Activated CD4-positive, CD25-positive, alpha-beta regulatory T cell treated with anti-CD3 and anti-CD28 coated beads, Interleukin-2, amount 50 U/mL, for 24 hours (primary cell): ENCODE results near the gene WNT10A.
"Not testable (repeated sequence)": the region's sequence is repeated elsewhere in the genome, so short reads cannot be mapped to it uniquely, and the experiment has no call there.

Source experiments
- ATAC-seq, 2 donors: fragments of 150-1000 bp; cut with Tn5 transposase; one replicate each; pipeline ENCODE4 v1.10.0; 2021; ENCODE audit warnings: mild to moderate bottlenecking in 1 of 2, moderate library complexity in 1 of 2

Gene WNT10A

DNA sequence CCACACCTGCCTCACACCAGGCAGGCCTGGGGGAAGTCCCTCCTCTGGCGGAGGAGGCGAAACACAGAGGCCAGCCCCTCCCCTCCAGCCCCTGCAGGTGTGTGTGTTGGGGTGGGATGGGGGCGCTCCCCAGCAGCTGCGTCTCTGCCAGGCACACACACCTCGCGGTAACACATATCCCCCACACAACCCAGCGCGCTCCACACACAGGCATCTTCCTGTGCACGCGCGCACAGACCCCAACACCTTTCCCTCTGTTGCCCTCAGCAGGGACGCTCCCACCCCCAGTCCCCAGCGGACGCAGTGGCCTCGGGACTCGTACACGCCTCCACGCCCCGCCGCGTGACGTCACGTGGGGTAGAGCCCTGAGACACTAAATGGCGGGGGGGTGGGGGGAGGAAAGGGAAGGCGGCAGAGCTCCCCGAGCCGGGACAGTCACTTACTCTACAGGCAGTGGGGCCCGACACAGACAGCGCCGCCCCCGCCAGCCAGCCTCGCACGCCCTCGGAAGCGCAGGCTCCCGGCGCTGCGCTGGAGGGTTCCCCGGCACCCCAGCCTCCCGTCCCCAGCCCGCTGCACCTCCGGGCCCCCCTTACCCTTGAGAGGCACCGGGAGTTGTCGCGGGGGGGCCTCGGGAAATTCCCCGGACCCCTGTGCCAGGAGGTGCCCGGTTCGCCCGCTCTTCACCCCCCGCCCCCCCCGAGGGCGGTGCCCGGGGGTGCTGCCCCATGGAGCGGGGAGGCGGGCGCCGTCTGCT is at the start of gene WNT10A:
Gene WNT10A, plus strand, starts transcription at position 751 of the 757 bp plus-strand sequence. CDS start 144 bp downstream, outside the sequence.
- peak; percentile 78 for ATAC-seq

DNA sequence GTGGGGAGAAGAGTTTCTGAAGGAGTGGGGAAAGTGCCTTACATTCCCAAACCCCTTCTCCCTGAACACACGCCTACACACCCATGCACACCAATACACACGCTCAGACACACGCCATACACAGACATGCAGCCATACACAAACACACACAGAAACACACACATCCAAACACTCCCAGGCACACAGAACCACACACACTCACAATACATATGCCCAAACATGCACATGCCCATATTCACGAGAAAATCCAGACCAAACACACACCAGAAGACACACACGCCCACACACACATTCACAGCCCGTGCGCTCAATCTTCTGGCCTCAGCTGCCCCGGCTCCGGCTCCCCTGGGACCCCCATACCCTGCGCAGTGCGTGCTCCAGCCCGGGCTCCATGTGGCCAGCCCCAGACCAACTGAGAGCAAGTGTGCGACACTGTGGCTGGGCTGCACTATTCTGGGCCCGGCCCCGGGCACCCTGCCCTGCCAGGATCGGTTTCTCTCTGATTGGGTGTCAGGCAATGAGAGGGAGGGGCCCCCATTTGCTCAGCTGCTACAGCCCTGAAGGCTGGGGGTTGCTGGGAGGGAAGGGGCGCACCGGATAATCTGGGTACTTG is 49.2 kb upstream of the WNT10A start, which contains the start of gene PRKAG3:
Gene PRKAG3, minus strand, starts transcription at position 426 of the 613 bp plus-strand sequence.
- ATAC-seq, result no peak

- no peak for ATAC-seq
These were observed 48.6 kb upstream of the WNT10A start for GRCh38 chr2:218832081-218832480.

GRCh38 chr2:218832520-218832919 is 48.1 kb upstream of the WNT10A start:
- no peak for ATAC-seq

GRCh38 chr2:218833023-218833609 is 47.5 kb upstream of the WNT10A start:
- no peak for ATAC-seq

GRCh38 chr2:218834685-218835084 is 46.0 kb upstream of the WNT10A start:
- no peak for ATAC-seq

- ATAC-seq, result no peak
These were observed 43.2 kb upstream of the WNT10A start for GRCh38 chr2:218837495-218837894.

DNA sequence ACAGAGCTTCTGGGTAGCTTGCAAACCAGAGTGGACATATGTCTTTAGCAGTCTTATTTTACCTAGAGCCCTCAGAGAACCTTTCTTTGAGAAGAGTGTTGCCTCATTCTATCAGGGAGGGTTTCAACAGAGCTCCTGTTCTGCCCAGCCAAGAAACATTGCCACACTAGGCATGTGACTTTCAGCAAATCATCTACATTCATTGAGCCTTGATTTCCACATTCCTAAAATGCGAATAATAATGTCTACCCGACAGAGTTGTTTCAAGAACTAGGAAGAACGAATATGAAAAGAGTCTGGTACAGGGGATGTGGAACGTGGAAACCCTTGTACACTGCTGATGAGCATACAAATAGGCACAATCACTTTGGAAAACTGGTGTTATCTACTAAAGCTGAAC is 41.2 kb upstream of the WNT10A start:
- no peak for ATAC-seq

GRCh38 chr2:218839888-218840287 is 40.8 kb upstream of the WNT10A start:
- ATAC-seq, result no peak

DNA sequence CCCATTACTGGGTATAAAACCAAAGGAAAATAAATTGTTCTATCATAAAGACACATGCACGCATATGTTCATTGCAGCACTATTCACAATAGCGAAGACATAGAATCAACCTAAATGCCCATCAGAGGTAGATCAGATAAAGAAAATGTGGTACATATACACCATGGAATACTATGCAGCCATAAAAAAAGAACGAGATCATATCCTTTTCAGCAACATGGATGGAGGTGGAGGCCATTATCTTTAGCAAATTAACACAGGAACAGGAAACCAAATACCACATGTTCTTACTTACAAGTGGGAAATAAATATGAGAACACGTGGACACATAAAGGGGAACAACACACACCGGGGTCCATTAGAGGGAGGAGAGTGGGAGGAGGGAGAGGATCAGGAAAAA is 36.3 kb upstream of the WNT10A start:
- not testable (repeated sequence) for ATAC-seq

DNA sequence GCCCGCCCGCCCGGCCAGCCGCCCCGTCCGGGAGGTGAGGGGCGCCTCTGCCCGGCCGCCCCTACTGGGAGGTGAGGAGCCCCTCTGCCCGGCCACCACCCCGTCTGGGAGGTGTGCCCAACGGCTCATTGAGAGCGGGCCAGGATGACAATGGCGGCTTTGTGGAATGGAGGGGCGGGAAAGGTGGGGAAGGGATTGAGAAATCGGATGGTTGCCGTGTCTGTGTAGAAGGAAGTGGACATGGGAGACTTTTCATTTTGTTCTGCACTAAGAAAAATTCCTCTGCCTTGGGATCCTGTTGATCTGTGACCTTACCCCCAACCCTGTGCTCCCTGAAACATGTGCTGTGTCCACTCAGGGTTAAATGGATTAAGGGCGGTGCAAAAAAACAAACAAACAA is 33.7 kb upstream of the WNT10A start:
- ATAC-seq, result not testable (repeated sequence)

- ATAC-seq, result no peak
These were observed 30.9 kb upstream of the WNT10A start for GRCh38 chr2:218849721-218850120.

GRCh38 chr2:218850796-218851195 is 29.9 kb upstream of the WNT10A start:
- no peak for ATAC-seq

DNA sequence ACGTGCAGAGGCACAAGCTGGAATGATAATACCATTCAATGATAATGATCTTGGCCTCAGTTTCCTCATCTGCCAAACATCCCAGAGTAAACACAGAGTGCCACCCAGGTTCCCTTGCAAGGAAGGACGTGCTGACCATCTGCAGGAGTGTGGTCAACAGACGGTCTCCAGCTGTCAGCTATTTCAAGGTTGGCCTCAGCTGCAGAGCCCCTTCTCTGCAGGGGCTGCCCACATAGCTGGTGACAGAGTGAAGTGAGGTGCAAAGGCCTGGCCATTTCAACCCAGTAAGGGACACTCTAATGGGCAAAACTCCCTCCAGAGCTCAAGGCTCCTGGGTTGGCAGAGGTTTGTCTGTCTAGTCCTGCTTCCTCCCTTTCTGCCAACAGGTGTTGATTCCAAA is 29.4 kb upstream of the WNT10A start:
- ATAC-seq, result no peak

GRCh38 chr2:218852911-218853667 is 27.6 kb upstream of the WNT10A start:
- ATAC-seq, result peak; percentile 64 to 76

DNA sequence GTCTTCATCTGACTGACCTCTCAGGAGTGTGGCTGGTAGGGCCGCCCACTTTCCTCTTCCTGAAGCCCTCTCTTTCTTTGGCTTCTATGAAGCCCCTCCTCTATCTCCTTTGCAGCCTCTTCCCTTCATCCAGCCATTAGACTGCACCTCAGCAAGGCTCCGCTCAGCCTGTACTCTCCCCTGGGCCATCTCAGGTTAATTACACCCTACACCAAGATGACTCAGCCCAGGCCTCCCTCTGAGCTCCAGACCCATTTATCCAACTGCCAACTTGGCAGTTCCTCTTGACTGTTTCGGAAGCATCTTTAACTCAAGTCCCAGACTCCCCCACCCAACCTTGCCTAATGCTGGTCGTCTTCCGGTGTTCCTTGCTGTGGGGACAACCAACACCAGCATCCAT is 26.9 kb upstream of the WNT10A start:
- no peak for ATAC-seq

DNA sequence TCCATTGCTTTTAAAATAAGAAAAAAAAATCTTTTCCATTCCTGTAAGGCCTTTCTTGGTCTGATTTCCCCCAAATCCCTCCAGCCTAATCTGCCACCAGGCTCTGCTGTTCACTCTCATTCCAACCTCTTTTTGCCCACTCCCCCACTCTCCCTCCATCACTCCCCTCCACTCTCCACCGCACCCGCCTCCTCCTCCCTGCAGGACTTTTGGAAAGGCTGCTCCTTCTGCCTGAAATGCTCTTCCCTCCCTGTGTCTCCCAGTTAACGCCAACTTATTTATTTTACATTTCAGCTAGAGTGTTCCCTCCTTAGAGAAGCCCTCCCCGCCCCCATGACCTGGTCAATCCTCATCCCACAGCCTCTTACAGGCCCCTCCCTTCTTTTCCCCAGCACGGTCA is 25.8 kb upstream of the WNT10A start:
- no peak for ATAC-seq

GRCh38 chr2:218855305-218856166 is 25.1 kb upstream of the WNT10A start:
- no peak for ATAC-seq

DNA sequence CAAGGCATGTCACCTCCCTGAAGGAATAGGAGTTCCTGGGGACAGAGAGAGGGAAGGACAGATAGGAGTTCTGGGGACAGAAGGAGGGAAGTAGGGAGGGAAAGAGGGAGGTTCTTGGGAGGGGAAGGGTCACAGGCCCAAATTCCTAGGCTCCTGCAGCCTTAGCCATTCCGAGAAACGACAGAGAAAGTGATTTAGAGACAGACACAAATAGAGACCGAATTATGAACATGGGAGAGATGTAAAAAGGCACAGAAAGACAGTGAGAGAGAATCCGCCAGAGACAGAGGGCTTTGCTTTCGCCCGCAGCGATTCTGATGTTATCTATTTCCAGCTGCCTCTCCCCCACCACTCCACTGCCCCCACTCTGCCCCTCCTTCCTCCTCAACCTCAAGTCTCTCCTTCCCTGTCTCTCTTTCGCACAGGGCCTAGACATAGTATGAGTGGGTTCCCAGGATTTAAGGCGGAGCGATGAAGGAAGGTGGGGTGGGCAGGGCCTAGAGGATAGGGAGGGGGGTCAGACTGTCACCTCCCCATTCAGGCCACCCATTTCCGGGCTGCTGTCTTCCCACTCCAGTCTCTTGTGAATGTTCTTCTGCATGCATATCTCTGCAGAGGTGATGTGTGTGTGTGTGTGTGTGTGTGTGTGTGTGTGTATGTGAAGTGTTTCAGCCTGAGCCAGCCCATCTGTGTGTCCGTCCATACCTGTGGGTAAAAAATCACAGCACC is 24.3 kb upstream of the WNT10A start:
- ATAC-seq, result no peak

DNA sequence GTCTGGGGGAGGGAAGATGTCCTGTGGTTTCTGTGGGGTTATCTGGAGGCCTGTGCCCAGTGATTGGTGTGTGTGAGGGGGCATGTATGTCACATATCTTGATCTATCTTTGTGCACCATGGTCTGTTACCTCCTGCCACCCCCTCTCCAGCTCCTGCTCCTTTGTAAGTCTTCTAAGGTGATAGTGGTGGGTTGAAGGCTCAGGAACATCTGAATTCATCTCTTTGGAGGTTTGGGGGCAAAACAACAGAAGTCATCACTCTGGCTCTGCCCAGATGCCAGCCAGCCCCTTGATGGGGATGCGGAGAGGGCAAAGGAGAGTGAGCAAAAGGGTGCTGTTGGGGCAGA is 23.8 kb upstream of the WNT10A start:
- ATAC-seq, result no peak

DNA sequence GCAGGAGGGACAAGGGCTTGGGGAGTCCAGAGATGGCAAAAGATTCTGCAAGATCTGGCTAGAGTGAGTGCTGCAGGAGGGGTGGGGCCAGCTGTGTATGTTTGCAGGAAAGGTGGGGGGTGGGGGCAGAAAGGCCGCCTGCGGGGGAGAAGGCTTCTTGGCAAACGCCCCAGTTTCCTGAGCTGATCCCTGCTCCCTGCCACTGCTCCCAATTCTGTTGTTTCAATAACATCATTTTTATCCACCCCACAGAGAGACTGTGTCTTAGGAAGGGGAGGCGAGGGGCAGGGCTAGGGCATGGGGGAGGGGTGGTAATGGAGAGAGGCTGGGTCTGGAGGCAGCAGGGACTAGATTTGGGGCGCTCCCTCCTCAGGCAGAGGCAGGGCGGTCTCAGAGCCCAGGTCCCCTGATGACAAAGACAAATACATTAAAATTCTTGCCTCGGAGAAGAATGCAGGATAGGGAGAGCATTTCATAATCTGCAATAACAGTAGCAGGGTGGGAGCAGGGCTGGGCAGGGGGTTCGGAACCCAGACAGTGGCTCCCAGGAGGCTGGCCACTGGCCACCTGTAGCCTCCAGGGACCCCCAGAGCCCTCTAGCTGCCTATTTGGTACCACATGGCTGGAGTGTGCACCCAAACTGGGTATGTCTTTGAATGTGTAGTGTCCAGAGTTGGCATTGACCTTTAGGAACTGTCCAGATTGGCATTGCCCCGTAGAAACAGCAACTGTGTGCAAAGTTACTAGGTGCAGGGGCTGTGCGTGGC is 23.1 kb upstream of the WNT10A start:
- no peak for ATAC-seq
